HG02938 (cell line): ENCODE measurements around the gene XRCC5.
A peak's percentile ranks its signal among the peaks of the same experiment; 100 is the strongest.
"Not testable (repeated sequence)": the region's sequence is repeated elsewhere in the genome, so short reads cannot be mapped to it uniquely, and the experiment has no call there.

Experiments
- ATAC-seq: cut with Tn5 transposase; IDR thresholded peaks from one replicate; pipeline ENCODE4 v1.9.1; 2021; ENCODE audit warnings: mild to moderate bottlenecking, moderate library complexity; ENCODE audit not compliant: unreplicated experiment

The XRCC5 gene

DNA sequence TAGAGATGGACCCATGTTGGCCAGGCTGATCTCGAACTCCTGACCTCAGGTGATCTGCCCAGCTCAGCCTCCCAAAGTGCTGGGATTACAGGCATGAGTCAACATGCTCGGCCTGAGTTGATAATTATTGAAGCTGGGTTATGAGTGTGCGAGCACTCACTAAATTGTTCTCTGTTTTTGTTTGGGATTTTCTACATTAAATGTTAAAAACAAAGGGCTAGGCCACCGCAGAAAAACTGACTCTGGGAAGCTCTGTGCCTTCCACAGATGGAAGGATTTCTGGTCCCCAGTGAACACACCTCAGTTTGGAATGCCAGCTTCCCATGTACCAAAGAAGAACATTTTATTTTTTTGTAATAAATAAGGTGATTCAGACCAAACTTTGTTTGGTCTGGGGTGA lies 83.0 kb downstream of the XRCC5 start:
- no peak for ATAC-seq

DNA sequence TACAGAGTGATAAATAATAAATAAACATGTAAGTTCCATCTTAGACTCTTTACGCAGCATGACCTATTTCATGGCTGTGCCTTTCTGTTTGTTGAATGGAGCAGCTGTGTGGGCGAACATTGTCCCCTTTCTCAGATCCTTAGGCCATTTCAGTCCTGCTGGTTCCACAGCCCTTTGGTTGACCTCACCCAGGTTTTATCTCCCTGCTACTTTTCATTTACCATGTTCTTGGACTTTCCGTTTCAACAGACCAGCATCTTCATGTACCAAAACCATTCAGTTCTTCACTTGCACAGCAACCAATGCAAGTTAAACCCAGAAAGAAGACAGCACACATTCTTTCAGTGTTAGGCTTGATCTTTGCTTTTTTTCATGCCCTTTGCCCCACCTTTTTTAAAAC lies 83.8 kb downstream of the XRCC5 start:
- ATAC-seq, result no peak

- no peak for ATAC-seq
Observed at GRCh38 chr2:216194013-216194412, 84.9 kb downstream of the XRCC5 start.

DNA sequence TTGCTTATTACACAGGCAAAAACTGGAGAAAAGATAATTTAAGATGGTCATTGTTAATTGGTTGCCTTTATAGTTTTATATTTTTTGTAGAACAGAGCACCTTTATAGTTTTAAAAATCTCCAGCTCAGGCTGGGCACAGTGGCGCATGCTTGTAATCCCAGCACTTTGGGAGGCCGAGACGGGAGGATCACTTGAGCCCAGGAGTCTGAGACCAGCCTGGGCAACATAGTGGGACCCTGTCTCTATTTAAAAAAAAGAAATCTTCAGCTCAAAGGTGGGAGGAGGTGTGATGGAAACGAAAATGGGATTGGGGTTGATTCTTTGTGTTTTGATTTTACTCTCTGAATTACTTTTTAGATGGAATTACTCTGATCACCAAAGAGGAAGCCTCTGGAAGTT lies 85.4 kb downstream of the XRCC5 start:
- no peak for ATAC-seq

- no peak for ATAC-seq
Observed at GRCh38 chr2:216195565-216196029, 86.4 kb downstream of the XRCC5 start.

GRCh38 chr2:216201692-216202306 lies 92.7 kb downstream of the XRCC5 start:
- no peak for ATAC-seq

GRCh38 chr2:216202626-216203250 lies 93.6 kb downstream of the XRCC5 start:
- ATAC-seq, result no peak

DNA sequence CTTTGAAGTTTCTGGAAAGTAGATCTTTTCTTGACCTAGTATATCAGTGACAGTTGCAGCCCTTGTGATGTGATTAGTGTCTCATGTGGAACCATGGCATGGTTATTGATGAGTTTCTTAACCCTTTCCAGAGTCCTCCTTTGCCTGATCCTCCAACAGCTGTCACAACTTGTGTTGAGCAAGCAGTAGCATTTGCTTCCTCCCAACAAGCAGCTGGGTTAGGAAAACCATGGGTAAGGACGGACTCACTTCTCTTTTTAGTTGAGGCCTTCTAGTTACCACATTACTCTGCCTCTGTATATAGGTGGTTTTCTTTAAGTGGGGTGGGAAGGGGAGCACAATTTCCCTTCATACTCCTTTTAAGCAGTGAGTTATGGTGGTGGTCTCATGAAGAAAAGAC lies 96.3 kb downstream of the XRCC5 start:
- no peak for ATAC-seq

DNA sequence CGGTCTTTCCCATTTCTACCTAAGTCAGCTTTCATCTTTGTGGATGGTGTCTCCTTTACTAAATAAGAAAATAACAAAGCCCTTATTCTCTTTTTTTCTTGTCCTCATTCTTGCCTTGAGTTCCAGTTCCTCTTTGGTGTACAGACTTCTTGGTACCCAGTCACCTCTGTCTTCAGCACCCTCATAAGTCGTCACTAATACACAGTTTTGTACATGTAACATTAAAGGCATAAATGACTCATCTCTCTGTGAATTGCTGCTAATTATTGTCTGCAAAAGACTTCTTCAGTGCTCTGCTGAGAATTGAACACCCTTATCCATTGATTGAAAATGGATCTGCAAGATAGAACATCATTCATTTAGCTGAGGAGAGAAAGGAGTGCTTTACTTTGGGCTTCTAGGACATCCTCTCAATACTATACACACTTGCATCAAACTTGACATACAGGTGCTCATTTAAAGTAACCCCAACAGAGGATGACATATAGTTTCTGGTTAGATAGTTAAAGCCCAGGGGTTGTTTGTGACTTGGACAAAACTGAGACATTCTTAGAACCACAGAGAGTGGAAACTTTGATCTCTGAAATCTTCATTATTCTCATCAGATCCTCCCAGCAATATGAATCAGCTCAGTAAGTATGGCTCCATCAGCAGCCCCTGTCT lies 97.0 kb downstream of the XRCC5 start:
- ATAC-seq, result peak; percentile 86

- peak; percentile 23 for ATAC-seq
Observed at GRCh38 chr2:216206821-216207220, 97.7 kb downstream of the XRCC5 start.

- not testable (repeated sequence) for ATAC-seq
Observed at GRCh38 chr2:216208661-216209060, 99.5 kb downstream of the XRCC5 start.

GRCh38 chr2:216210701-216211540 lies 101.8 kb downstream of the XRCC5 start:
- ATAC-seq, result no peak

DNA sequence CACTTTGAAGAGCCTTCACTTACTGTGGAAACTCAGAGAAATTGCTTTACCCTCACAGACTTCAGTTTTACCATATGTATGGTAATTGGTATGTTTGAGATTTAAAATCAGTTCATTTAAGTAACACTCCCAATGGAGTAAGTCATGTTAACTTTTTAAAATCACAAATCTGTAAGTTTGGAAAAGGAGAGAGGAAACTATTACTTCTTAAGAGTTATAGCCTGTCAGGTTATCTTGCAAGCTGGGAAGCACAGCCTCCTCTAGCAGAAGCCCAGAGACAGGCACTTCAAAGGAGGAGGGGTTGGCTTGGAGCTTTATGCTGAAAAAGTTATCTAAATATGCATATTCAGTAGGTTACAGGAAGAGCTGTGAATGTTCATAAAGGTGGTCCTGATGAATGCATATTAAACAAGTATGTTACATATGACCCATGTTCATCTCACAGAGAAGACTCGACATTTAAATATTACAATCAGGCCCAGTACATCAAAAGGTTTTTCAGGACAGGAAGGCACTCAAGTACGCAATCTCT lies 102.5 kb downstream of the XRCC5 start:
- no peak for ATAC-seq

- no peak for ATAC-seq
Observed at GRCh38 chr2:216214768-216215167, 105.6 kb downstream of the XRCC5 start.

GRCh38 chr2:216215658-216216390 lies 106.7 kb downstream of the XRCC5 start:
- no peak for ATAC-seq

DNA sequence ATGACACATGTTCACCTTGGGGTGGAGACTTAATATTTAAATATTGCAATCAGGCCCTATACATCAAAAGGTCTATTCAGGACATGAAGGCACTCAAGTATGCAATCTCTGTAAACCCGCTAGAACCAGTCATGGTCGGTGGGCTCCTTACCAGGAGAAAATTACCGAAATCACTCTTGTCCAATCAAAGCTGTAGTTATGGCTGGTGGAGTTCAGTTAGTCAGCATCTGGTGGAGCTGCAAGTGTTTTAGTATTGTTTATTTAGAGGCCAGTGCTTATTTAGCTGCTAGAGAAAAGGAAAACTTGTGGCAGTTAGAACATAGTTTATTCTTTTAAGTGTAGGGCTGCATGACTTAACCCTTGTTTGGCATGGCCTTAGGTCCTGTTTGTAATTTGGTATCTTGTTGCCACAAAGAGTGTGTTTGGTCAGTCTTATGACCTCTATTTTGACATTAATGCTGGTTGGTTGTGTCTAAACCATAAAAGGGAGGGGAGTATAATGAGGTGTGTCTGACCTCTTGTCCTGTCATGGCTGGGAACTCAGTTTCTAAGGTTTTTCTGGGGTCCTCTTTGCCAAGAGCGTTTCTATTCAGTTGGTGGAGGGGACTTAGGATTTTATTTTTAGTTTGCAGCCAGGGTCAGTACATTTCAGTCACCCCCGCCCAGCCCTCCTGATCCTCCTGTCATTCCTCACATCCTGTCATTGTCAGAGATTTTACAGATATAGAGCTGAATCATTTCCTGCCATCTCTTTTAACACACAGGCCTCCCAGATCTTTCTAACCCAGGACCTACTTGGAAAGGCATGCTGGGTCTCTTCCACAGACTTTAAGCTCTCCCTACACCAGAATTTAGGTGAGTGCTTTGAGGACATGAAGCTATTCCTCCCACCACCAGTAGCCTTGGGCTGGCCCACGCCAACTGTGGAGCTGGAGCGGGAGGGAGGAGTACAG lies 108.1 kb downstream of the XRCC5 start:
- ATAC-seq, result no peak

GRCh38 chr2:216217904-216218260 lies 108.7 kb downstream of the XRCC5 start:
- ATAC-seq, result no peak

DNA sequence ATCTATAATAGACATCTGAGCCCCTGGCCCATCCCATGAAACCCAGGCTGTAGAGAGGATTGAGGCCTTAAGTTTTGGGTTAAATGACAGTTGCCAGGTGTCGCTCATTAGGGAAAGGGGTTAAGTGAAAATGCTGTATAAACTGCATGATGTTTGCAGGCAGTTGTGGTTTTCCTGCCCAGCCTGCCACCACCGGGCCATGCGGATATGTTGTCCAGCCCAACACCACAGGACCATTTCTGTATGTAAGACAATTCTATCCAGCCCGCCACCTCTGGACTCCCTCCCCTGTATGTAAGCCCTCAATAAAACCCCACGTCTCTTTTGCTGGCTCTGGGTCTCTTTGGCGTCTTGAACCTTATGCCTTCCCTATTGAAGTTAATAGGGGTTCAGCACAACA lies 110.7 kb downstream of the XRCC5 start:
- no peak for ATAC-seq

DNA sequence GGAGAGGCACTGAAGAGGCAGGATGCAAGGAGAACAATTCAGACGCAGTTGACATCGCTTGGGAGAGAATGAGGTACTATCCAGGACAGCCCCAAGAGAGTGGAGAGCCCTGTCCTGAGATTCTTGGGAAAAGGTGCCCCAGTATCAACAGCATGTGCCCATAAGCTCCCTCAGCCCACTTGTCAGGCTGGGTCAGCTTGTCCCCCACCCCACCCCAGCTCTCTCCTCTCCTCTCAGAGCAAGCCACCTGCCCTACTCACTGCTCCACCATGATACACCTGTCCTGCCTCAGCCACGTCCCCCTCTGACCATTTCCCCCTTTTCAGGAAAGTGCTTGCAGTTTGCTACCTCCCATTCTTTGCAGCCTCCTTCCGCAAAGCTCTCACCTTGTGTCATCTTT lies 111.8 kb downstream of the XRCC5 start:
- no peak for ATAC-seq
